Upper lobe of right lung (tissue), 1 donor: ENCODE measurements around the gene HMGN4. TPM values are rescaled to one million over a fixed set of nuclear protein-coding genes. Genes with fewer than 3 reads are reported as not detected.
"Not testable (repeated sequence)": the region's sequence is repeated elsewhere in the genome, so short reads cannot be mapped to it uniquely, and the experiment has no call there.

Source experiments
- ATAC-seq: fragments of 200-7000 bp; cut with Tn5 transposase; one replicate; pipeline ENCODE4 v1.9.1; 2020; ENCODE audit warnings: mild to moderate bottlenecking, moderate library complexity
- DNase-seq: peaks from one replicate; pipeline ENCODE4 v3.0.0-alpha.2; 2020
- H3K27ac ChIP-seq: fragments of 200-600 bp; one replicate; pipeline ENCODE4 v1.8.0; 2022
- H3K27me3 ChIP-seq: fragments of 200-600 bp; one replicate; pipeline ENCODE4 v1.8.0; 2022; ENCODE audit warnings: mild to moderate bottlenecking
- H3K36me3 ChIP-seq: fragments of 200-600 bp; one replicate; pipeline ENCODE4 v1.8.0; 2022
- H3K4me1 ChIP-seq: fragments of 200-600 bp; one replicate; pipeline ENCODE4 v1.8.0; 2022
- H3K4me3 ChIP-seq: fragments of 200-600 bp; one replicate; pipeline ENCODE4 v1.8.0; 2022; ENCODE audit warnings: mild to moderate bottlenecking
- H3K9me3 ChIP-seq: fragments of 200-600 bp; one replicate; pipeline ENCODE4 v1.8.0; 2022
- CTCF ChIP-seq: fragments of 200-600 bp; IDR thresholded peaks from one replicate; pipeline ENCODE4 v1.8.0; 2022; ENCODE audit warnings: antibody characterized with exemption
- intact Hi-C: fragments of 100-400 bp; cut with DNase I; formaldehyde crosslinking; loops from one replicate; pipeline ENCODE4 v1.11.0; 2022
- total RNA-seq: library from RNA; stranded (reverse); fragmentation: NEBNext Ultra II Directional; extraction: Animal tissue kit (Norgen Biotek cat#: 25700); gene quantifications from one replicate; pipeline ENCODE4 v1.2.1, GENCODE V29; 2021
- donor health status: DM: no; HTN: yes; CAD: no; lungs with severe emphysema.

The HMGN4 gene
- total RNA-seq, 1 donor from 2014 or later = 45.8 TPM

DNA sequence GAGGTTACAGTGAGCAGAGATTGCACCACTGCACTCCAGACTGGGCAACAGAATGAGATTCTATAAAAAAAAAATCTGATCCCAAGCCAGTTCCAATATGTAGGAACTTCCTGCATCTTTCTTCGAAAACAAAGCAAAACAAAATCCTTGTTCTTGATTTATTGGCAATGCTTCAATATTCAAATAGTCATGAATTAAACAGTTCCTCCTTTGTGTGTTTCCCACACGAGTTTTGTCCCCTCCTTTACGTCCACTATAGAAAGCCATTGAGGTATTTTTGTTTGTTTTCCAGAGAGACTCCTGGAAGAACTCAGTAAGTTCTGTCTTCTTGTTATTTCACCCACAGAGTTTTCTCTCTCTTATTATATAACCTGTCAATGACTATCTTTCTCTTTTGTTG, 30.5 kb upstream of the HMGN4 start:
- Histone ChIP-seq H3K4me3 (no peak overlapping the region), H3K27me3 (peaks cover 4% of the 10 kb centered on the region), H3K36me3 (no peaks in the 10 kb centered on the region), H3K27ac (no peak overlapping the region), H3K9me3 (no peaks in the 10 kb centered on the region), H3K4me1 (no peaks in the 10 kb centered on the region)
- TF ChIP-seq CTCF = no peak
- no peak for DNase-seq
- intact Hi-C loops = no loop called here
- no peak for ATAC-seq

- H3K4me1 ChIP-seq, ATAC-seq, intact Hi-C loops, H3K36me3 ChIP-seq, H3K27ac ChIP-seq, DNase-seq, H3K9me3 ChIP-seq, H3K4me3 ChIP-seq, H3K27me3 ChIP-seq: not testable (repeated sequence)
These were observed 27.1 kb upstream of the HMGN4 start for GRCh38 chr6:26511033-26511432.

GRCh38 chr6:26514984-26515383, 23.2 kb upstream of the HMGN4 start:
- Histone ChIP-seq H3K9me3 (no peaks in the 10 kb centered on the region), H3K4me1 (peaks cover under 1% of the 10 kb centered on the region), H3K27me3 (no peaks in the 10 kb centered on the region), H3K27ac (no peak overlapping the region), H3K36me3 (no peaks in the 10 kb centered on the region), H3K4me3 (no peak overlapping the region)
- no peak for TF ChIP-seq CTCF
- DNase-seq (no peak), ATAC-seq (no peak)
- intact Hi-C loops = no loop called here

GRCh38 chr6:26516481-26517427, 21.4 kb upstream of the HMGN4 start:
- no peak for TF ChIP-seq CTCF

GRCh38 chr6:26519359-26519758, 18.8 kb upstream of the HMGN4 start:
- H3K4me1 ChIP-seq = peaks cover 5% of the 10 kb centered on the region
- no peak overlapping the region for H3K27ac ChIP-seq
- ATAC-seq (no peak), DNase-seq (no peak)
- H3K36me3 ChIP-seq = no peaks in the 10 kb centered on the region
- TF ChIP-seq CTCF = no peak
- intact Hi-C loops = no loop called here
- H3K9me3 ChIP-seq = no peaks in the 10 kb centered on the region
- H3K4me3 ChIP-seq = no peak overlapping the region
- no peaks in the 10 kb centered on the region for H3K27me3 ChIP-seq

More at GRCh38 chr6:26516481-26517427, 21.4 kb upstream of the HMGN4 start:
- DNase-seq = no peak
- no peak for ATAC-seq
- Histone ChIP-seq H3K36me3 (no peaks in the 10 kb centered on the region), H3K9me3 (no peaks in the 10 kb centered on the region), H3K4me3 (no peak overlapping the region), H3K27me3 (no peaks in the 10 kb centered on the region), H3K4me1 (peaks cover 5% of the 10 kb centered on the region), H3K27ac (no peak overlapping the region)
- intact Hi-C loops = no loop called here

- intact Hi-C loops = no loop called here
- no peaks in the 10 kb centered on the region for H3K36me3 ChIP-seq
- peak overlapping the region; percentile 88 for H3K27ac ChIP-seq
- H3K4me3 ChIP-seq = peak overlapping the region; percentile 55
- DNase-seq = peak; percentile 77
- peak; percentile 32 for ATAC-seq
- no peaks in the 10 kb centered on the region for H3K27me3 ChIP-seq
- no peak for TF ChIP-seq CTCF
- H3K4me1 ChIP-seq = peaks cover 9% of the 10 kb centered on the region
- H3K9me3 ChIP-seq = no peaks in the 10 kb centered on the region
These were observed 17.8 kb upstream of the HMGN4 start for GRCh38 chr6:26520237-26520849.
